Gastroesophageal sphincter (tissue), 4 donors: ENCODE measurements around the gene USP15. TPM values are rescaled to one million over a fixed set of nuclear protein-coding genes. Genes with fewer than 3 reads are reported as not detected.

ENCODE experiments used
- ATAC-seq: fragments of 150-250 bp; one replicate; pipeline ENCODE4 v1.9.1; 2016; ENCODE audit warnings: mild to moderate bottlenecking, moderate library complexity
- H3K27ac ChIP-seq, 4 donors: fragments of 200-600 bp; sonication (generic) in 3 of 4; 1 replicate in 3 of 4; 2 replicates in 1 of 4; pipeline ENCODE4 v1.5.1; 2016 to 2019
- H3K27me3 ChIP-seq: fragments of 200-600 bp; sonication (generic); one replicate; pipeline ENCODE4 v1.5.1; 2019
- H3K36me3 ChIP-seq, 2 donors: fragments of 200-600 bp; sonication (generic); one replicate each; pipeline ENCODE4 v1.5.1; 2019; ENCODE audit warnings: control low read depth in 1 of 2
- H3K4me1 ChIP-seq, 3 donors: fragments of 200-600 bp; sonication (generic); 1 replicate in 2 of 3; 2 replicates in 1 of 3; pipeline ENCODE4 v1.5.1; 2016 to 2019; ENCODE audit warnings: control low read depth in 2 of 3
- H3K4me3 ChIP-seq, 2 donors: fragments of 200-600 bp; sonication (generic); one replicate each; pipeline ENCODE4 v1.5.1; 2019; ENCODE audit warnings: mild to moderate bottlenecking in 1 of 2, moderate library complexity in 1 of 2
- H3K9me3 ChIP-seq, 3 donors: fragments of 200-600 bp; sonication (generic); one replicate each; pipeline ENCODE4 v1.5.1; 2017 to 2019; ENCODE audit warnings: control low read depth in 2 of 3
- CTCF ChIP-seq, 4 experiments: fragments of 200-600 bp in 2 of 4; fragments of 450-650 bp in 2 of 4; sonication (generic) in 1 of 4; IDR thresholded peaks; one replicate each; pipeline ENCODE4 v1.5.1; 2017 to 2019; ENCODE audit warnings: antibody characterized with exemption in 4 of 4, mild to moderate bottlenecking in 2 of 4, moderate library complexity in 2 of 4
- EP300 ChIP-seq: sonication (generic); formaldehyde crosslinking; IDR thresholded peaks from one replicate; pipeline ENCODE4 v1.6.1; 2017; ENCODE audit warnings: antibody characterized with exemption, mild to moderate bottlenecking
- POLR2A ChIP-seq, 2 donors: fragments of 450-650 bp; IDR thresholded peaks; one replicate each; pipeline ENCODE4 v1.6.1; 2017; ENCODE audit warnings: antibody characterized with exemption in 2 of 2, mild to moderate bottlenecking in 2 of 2, moderate library complexity in 1 of 2
- POLR2AphosphoS5 ChIP-seq: sonication (generic); formaldehyde crosslinking; IDR thresholded peaks from one replicate; pipeline ENCODE4 v1.6.1; 2017; ENCODE audit warnings: antibody characterized with exemption
- WGBS, 2 donors: methylation state at CpG; one replicate each; pipeline ENCODE4 v1.1.5; 2018; ENCODE audit warnings: low coverage in 1 of 2; 5-methylcytosine and 5-hydroxymethylcytosine counted together
- total RNA-seq, 4 donors: library from RNA; depleted of rRNA; stranded (reverse); fragments of >200 nt; gene quantifications; one replicate each; pipeline ENCODE4 v1.1.0, GENCODE V29; 2016

USP15 gene
- total RNA-seq, 4 donors from 2014 or later = 33.6 to 84.8 (median 70.0) TPM

GRCh38 chr12:62345667-62346066 is 85.5 kb downstream of the USP15 start:
- peaks cover 0 to 41% of the 10 kb centered on the region in 2 donors for H3K36me3 ChIP-seq
- no peak overlapping the region for H3K27ac ChIP-seq
- no peak for TF ChIP-seq POLR2AphosphoS5
- TF ChIP-seq CTCF (IDR thresholded peaks at IDR 0.05) = no peak
- TF ChIP-seq EP300 = no peak
- ATAC-seq = no peak
- WGBS, 2 donors = 96% methylated on average over 3 to 6 of the region's 6 CpGs
- no peaks in the 10 kb centered on the region for H3K27me3 ChIP-seq
- no peaks in the 10 kb centered on the region for H3K4me1 ChIP-seq
- H3K4me3 ChIP-seq = no peak overlapping the region
- H3K9me3 ChIP-seq = no peaks in the 10 kb centered on the region

- 82 to 100% methylated on average over 1 of the region's 1 CpG for WGBS, 2 donors
- H3K9me3 ChIP-seq = no peaks in the 10 kb centered on the region
- H3K27me3 ChIP-seq = no peaks in the 10 kb centered on the region
- H3K4me1 ChIP-seq = no peaks in the 10 kb centered on the region
- H3K27ac ChIP-seq = no peak overlapping the region
- H3K4me3 ChIP-seq = no peak overlapping the region
- H3K36me3 ChIP-seq = peaks cover 0 to 42% of the 10 kb centered on the region in 2 donors
- TF ChIP-seq POLR2AphosphoS5 (no peak), EP300 (no peak), CTCF (IDR thresholded peaks at IDR 0.05) (no peak), POLR2A (IDR thresholded peaks at IDR 0.05) (no peak)
- no peak for ATAC-seq
Observed at GRCh38 chr12:62346817-62347216, 86.6 kb downstream of the USP15 start.

- ATAC-seq = no peak
- Histone ChIP-seq H3K4me1 (no peaks in the 10 kb centered on the region), H3K9me3 (no peaks in the 10 kb centered on the region), H3K4me3 (no peak overlapping the region), H3K27me3 (no peaks in the 10 kb centered on the region), H3K27ac (no peak overlapping the region), H3K36me3 (peaks cover 0 to 33% of the 10 kb centered on the region in 2 donors)
- TF ChIP-seq EP300 (no peak), CTCF (IDR thresholded peaks at IDR 0.05) (no peak), POLR2AphosphoS5 (no peak), POLR2A (IDR thresholded peaks at IDR 0.05) (no peak)
- 95 to 97% methylated on average over 4 to 5 of the region's 5 CpGs for WGBS, 2 donors
Observed at GRCh38 chr12:62347922-62348650, 87.9 kb downstream of the USP15 start.

GRCh38 chr12:62350554-62350953 is 90.3 kb downstream of the USP15 start:
- Histone ChIP-seq H3K27me3 (no peaks in the 10 kb centered on the region), H3K4me3 (no peak overlapping the region), H3K36me3 (peaks cover 0 to 8% of the 10 kb centered on the region in 2 donors), H3K4me1 (peaks cover 0 to 4% (median 0%) of the 10 kb centered on the region in 3 donors), H3K9me3 (no peaks in the 10 kb centered on the region), H3K27ac (no peak overlapping the region)
- WGBS, 2 donors = 100% methylated on average over 2 of the region's 2 CpGs; no CpG with 5 or more reads in 1 of the 2 donors
- TF ChIP-seq CTCF (IDR thresholded peaks at IDR 0.05) (no peak), POLR2A (IDR thresholded peaks at IDR 0.05) (no peak), EP300 (no peak), POLR2AphosphoS5 (no peak)
- no peak for ATAC-seq

GRCh38 chr12:62351326-62351725 is 91.1 kb downstream of the USP15 start:
- WGBS, 2 donors = 75 to 91% methylated on average over 1 of the region's 1 CpG
- Histone ChIP-seq H3K4me1 (peaks cover 0 to 4% (median 0%) of the 10 kb centered on the region in 3 donors), H3K36me3 (peaks cover 0 to 4% of the 10 kb centered on the region in 2 donors), H3K9me3 (no peaks in the 10 kb centered on the region), H3K27ac (no peak overlapping the region), H3K27me3 (no peaks in the 10 kb centered on the region), H3K4me3 (no peak overlapping the region)
- TF ChIP-seq CTCF (IDR thresholded peaks at IDR 0.05) (no peak), POLR2AphosphoS5 (no peak), POLR2A (IDR thresholded peaks at IDR 0.05) (no peak), EP300 (no peak)
- ATAC-seq = no peak
